Mesodermal cell (in vitro differentiated cells): ENCODE measurements around the gene MPRIP.

Experiments
- H3K27ac ChIP-seq: 2 replicates; pipeline ENCODE4 v1.7.0; 2013; ENCODE audit warnings: mild to moderate bottlenecking, low read depth, low read length, moderate library complexity; ENCODE audit not compliant: severe bottlenecking
- H3K36me3 ChIP-seq: 2 replicates; pipeline ENCODE4 v1.7.1; 2013; ENCODE audit warnings: mild to moderate bottlenecking, low read length, moderate library complexity; ENCODE audit not compliant: control insufficient read depth, insufficient read depth
- H3K4me1 ChIP-seq: one replicate; pipeline ENCODE4 v1.7.1; 2013; ENCODE audit warnings: mild to moderate bottlenecking, low read length; ENCODE audit not compliant: insufficient read depth, control insufficient read depth, poor library complexity, severe bottlenecking
- H3K4me3 ChIP-seq: 2 replicates; pipeline ENCODE4 v1.7.0; 2013; ENCODE audit warnings: low read length, control low read depth, mild to moderate bottlenecking; ENCODE audit not compliant: insufficient read depth, poor library complexity, severe bottlenecking; ENCODE audit errors: extremely low read depth
- H3K9me3 ChIP-seq: 2 replicates; pipeline ENCODE4 v1.7.1; 2013; ENCODE audit warnings: mild to moderate bottlenecking, low read length, moderate library complexity; ENCODE audit not compliant: control insufficient read depth
- WGBS, 2 experiments: methylation state at CpG; one replicate each; pipeline ENCODE4 v1.1.5; 2013; ENCODE audit warnings: missing lambda C conversion rate in 2 of 2; ENCODE audit not compliant: insufficient coverage in 2 of 2; 5-methylcytosine and 5-hydroxymethylcytosine counted together

The MPRIP gene

GRCh38 chr17:17106756-17107155 is 64.5 kb downstream of the MPRIP start:
- Histone ChIP-seq H3K27ac (no peak overlapping the region), H3K4me1 (no peaks in the 10 kb centered on the region), H3K9me3 (no peaks in the 10 kb centered on the region), H3K4me3 (no peak overlapping the region), H3K36me3 (peaks cover 44% of the 10 kb centered on the region)
- 80 to 100% methylated on average over 1 of the region's 3 CpGs for WGBS, 2 experiments

GRCh38 chr17:17107281-17107680 is 65.0 kb downstream of the MPRIP start:
- WGBS, 2 experiments: 98 to 100% methylated on average over 4 of the region's 4 CpGs
- Histone ChIP-seq H3K4me1 (no peaks in the 10 kb centered on the region), H3K27ac (no peak overlapping the region), H3K36me3 (peaks cover 39% of the 10 kb centered on the region), H3K9me3 (no peaks in the 10 kb centered on the region), H3K4me3 (no peak overlapping the region)

- 93 to 100% methylated on average over 2 to 6 of the region's 7 CpGs for WGBS, 2 experiments
- Histone ChIP-seq H3K4me3 (no peak overlapping the region), H3K27ac (no peak overlapping the region), H3K36me3 (peaks cover 36% of the 10 kb centered on the region), H3K4me1 (no peaks in the 10 kb centered on the region), H3K9me3 (no peaks in the 10 kb centered on the region)
Measured at GRCh38 chr17:17107891-17108431, 65.7 kb downstream of the MPRIP start.

GRCh38 chr17:17108451-17109049 is 66.3 kb downstream of the MPRIP start:
- H3K9me3 ChIP-seq: no peaks in the 10 kb centered on the region
- no peak overlapping the region for H3K4me3 ChIP-seq
- peaks cover 36% of the 10 kb centered on the region for H3K36me3 ChIP-seq
- 92 to 95% methylated on average over 7 to 8 of the region's 8 CpGs for WGBS, 2 experiments
- no peaks in the 10 kb centered on the region for H3K4me1 ChIP-seq
- H3K27ac ChIP-seq: no peak overlapping the region

GRCh38 chr17:17109256-17109655 is 67.0 kb downstream of the MPRIP start:
- WGBS, 2 experiments: 98 to 100% methylated on average over 2 to 3 of the region's 4 CpGs
- Histone ChIP-seq H3K4me3 (no peak overlapping the region), H3K27ac (no peak overlapping the region), H3K36me3 (peaks cover 33% of the 10 kb centered on the region), H3K4me1 (no peaks in the 10 kb centered on the region), H3K9me3 (no peaks in the 10 kb centered on the region)

GRCh38 chr17:17109907-17110306 is 67.7 kb downstream of the MPRIP start:
- Histone ChIP-seq H3K9me3 (no peaks in the 10 kb centered on the region), H3K4me3 (no peak overlapping the region), H3K4me1 (peaks cover 4% of the 10 kb centered on the region), H3K36me3 (peaks cover 26% of the 10 kb centered on the region), H3K27ac (no peak overlapping the region)
- WGBS, 2 experiments: 84 to 94% methylated on average over 3 to 4 of the region's 5 CpGs

- Histone ChIP-seq H3K27ac (no peak overlapping the region), H3K4me3 (no peak overlapping the region), H3K36me3 (peaks cover 28% of the 10 kb centered on the region), H3K9me3 (no peaks in the 10 kb centered on the region), H3K4me1 (peaks cover 9% of the 10 kb centered on the region)
- WGBS, 2 experiments: 88 to 94% methylated on average over 1 to 2 of the region's 5 CpGs
Measured at GRCh38 chr17:17110520-17110919, 68.3 kb downstream of the MPRIP start.

GRCh38 chr17:17111401-17112393 is 69.4 kb downstream of the MPRIP start:
- WGBS, 2 experiments: 93 to 95% methylated on average over 21 to 26 of the region's 26 CpGs
- Histone ChIP-seq H3K9me3 (no peaks in the 10 kb centered on the region), H3K4me3 (no peak overlapping the region), H3K36me3 (peaks cover 23% of the 10 kb centered on the region), H3K27ac (no peak overlapping the region), H3K4me1 (peaks cover 9% of the 10 kb centered on the region)

GRCh38 chr17:17112628-17113200 is 70.5 kb downstream of the MPRIP start:
- H3K4me3 ChIP-seq: no peak overlapping the region
- no peak overlapping the region for H3K27ac ChIP-seq
- H3K36me3 ChIP-seq: peaks cover 15% of the 10 kb centered on the region
- peaks cover 9% of the 10 kb centered on the region for H3K4me1 ChIP-seq
- 95 to 100% methylated on average over 7 of the region's 11 CpGs for WGBS, 2 experiments
- no peaks in the 10 kb centered on the region for H3K9me3 ChIP-seq

- Histone ChIP-seq H3K36me3 (peaks cover 5% of the 10 kb centered on the region), H3K4me1 (peaks cover 15% of the 10 kb centered on the region), H3K4me3 (no peak overlapping the region), H3K9me3 (no peaks in the 10 kb centered on the region), H3K27ac (no peak overlapping the region)
- 90 to 93% methylated on average over 4 to 12 of the region's 12 CpGs for WGBS, 2 experiments
Measured at GRCh38 chr17:17114592-17115225, 72.5 kb downstream of the MPRIP start.
